ENCODE results near the gene RPL36. TPM values are rescaled to one million over a fixed set of nuclear protein-coding genes. Genes with fewer than 3 reads are reported as not detected.

RPL36 gene
- total and polyA plus RNA-seq, 2 donors (not counting 3 experiments of a cell fraction or from before 2014, with no cell fraction given) = 1,033 to 1,084 TPM

DNA sequence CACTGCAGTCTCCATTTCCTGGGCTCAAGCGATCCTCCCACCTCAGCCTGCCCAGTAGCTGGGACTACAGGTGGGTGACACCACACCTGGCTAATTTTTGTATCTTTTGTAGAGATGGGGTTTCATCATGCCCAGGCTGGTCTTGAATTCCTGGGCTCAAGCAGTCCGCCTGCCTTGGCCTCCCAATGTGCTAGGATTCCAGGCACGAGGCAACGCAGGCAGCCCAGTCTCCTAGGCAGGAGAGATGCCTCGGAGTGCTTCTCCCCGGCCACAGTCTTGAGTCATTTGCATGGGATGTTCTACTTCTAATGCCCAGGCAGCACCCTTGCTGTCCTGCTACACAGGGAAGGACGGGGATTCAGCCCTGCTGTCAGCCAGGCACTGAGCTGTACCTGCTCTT is 18.5 kb upstream of the RPL36 start:
- FAIRE-seq = no peak
- Histone ChIP-seq H3K79me2 (ENCODE audit: control insufficient read depth, insufficient read depth, low read length) (no peaks in the 10 kb centered on the region), H3K27me3 (ENCODE audit: control insufficient read depth in 2 of 2, insufficient read depth in 2 of 2, low read length in 2 of 2) (no peaks in the 10 kb centered on the region), H3K4me1 (ENCODE audit: control insufficient read depth, extremely low read depth, insufficient read depth, low read length) (no peaks in the 10 kb centered on the region), H3K9ac (replicated peaks; ENCODE audit: extremely low read depth, insufficient read depth, low read length) (no peak overlapping the region), H4K20me1 (replicated peaks; ENCODE audit: control insufficient read depth, extremely low read depth, insufficient read depth, low read length) (no peaks in the 10 kb centered on the region), H3K27ac (ENCODE audit: insufficient read depth, low read depth, low read length) (no peak overlapping the region), H3K4me3 (replicated peaks in 1 of 3; ENCODE audit: insufficient read depth in 1 of 3, low read depth in 1 of 3, low read length in 3 of 3) (no peak overlapping the region), H3K36me3 (ENCODE audit: control insufficient read depth in 2 of 2, extremely low read depth in 1 of 2, insufficient read depth in 2 of 2, low read length in 2 of 2) (peaks cover 2 to 28% of the 10 kb centered on the region in 2 experiments), H3K9me3 (replicated peaks; ENCODE audit: control insufficient read depth, insufficient read depth, low read length) (no peaks in the 10 kb centered on the region), H2AFZ (ENCODE audit: low read depth, low read length) (no peak overlapping the region), H3K9me1 (replicated peaks; ENCODE audit: control insufficient read depth, extremely low read depth, insufficient read depth, low read length) (no peaks in the 10 kb centered on the region), H3K4me2 (ENCODE audit: insufficient read depth, low read length) (no peak overlapping the region)
- TF ChIP-seq POLR2A (IDR thresholded peaks at IDR 0.05; ENCODE audit: low read depth, low read length) (no peak), MYC (IDR thresholded peaks at IDR 0.05; ENCODE audit: low read depth, low read length) (no peak), EZH2 (IDR thresholded peaks at IDR 0.05; ENCODE audit: borderline replicate concordance, low read depth, low read length, severe bottlenecking) (no peak), MAX (IDR thresholded peaks at IDR 0.05; ENCODE audit: insufficient read depth, insufficient read length) (no peak), JUN (IDR thresholded peaks at IDR 0.05; ENCODE audit: borderline replicate concordance, insufficient read depth, insufficient read length, low read depth) (no peak), FOS (IDR thresholded peaks at IDR 0.05; ENCODE audit: borderline replicate concordance, insufficient read depth, low read length) (no peak), POLR2AphosphoS5 (IDR thresholded peaks at IDR 0.05; ENCODE audit: insufficient read depth, low read depth, low read length) (no peak), GATA2 (IDR thresholded peaks at IDR 0.05; ENCODE audit: insufficient read depth, insufficient read length, low read depth, low read length) (no peak)
- TF ChIP-seq, protein P1, sequence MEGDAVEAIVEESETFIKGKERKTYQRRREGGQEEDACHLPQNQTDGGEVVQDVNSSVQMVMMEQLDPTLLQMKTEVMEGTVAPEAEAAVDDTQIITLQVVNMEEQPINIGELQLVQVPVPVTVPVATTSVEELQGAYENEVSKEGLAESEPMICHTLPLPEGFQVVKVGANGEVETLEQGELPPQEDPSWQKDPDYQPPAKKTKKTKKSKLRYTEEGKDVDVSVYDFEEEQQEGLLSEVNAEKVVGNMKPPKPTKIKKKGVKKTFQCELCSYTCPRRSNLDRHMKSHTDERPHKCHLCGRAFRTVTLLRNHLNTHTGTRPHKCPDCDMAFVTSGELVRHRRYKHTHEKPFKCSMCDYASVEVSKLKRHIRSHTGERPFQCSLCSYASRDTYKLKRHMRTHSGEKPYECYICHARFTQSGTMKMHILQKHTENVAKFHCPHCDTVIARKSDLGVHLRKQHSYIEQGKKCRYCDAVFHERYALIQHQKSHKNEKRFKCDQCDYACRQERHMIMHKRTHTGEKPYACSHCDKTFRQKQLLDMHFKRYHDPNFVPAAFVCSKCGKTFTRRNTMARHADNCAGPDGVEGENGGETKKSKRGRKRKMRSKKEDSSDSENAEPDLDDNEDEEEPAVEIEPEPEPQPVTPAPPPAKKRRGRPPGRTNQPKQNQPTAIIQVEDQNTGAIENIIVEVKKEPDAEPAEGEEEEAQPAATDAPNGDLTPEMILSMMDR (IDR thresholded peaks at IDR 0.05; ENCODE audit: extremely low read depth in 1 of 2, insufficient read depth in 1 of 2, low read depth in 1 of 2, low read length in 2 of 2) = no peak
- no peak for DNase-seq (ENCODE audit: low read depth, low spot score)
- dilution Hi-C loops (cut with MboI; ENCODE audit: extremely low pct_ligation_motif_present, low sequenced_read_pairs) = no loop called here
- intact Hi-C loops (cut with micrococcal nuclease) = no loop called here
- no TSS peak for BruUV-seq (replicated peaks)
- POLR2A ChIA-PET = no interaction called here
- CTCF ChIA-PET = interaction anchor here (1.1 kb wide), 1 partner anchor 19 kb away, joined by 3 read pairs; the partner anchor contains the start of gene RPL36
